Dedifferentiated amniotic fluid mesenchymal stem cell (primary cell): ENCODE results near the gene NPEPL1.

Source experiments
- DNase-seq: peaks from one replicate; pipeline ENCODE4 v3.0.0-alpha.2; 2016; ENCODE audit errors: extremely low spot score

NPEPL1 gene

GRCh38 chr20:58657986-58658385, 34.6 kb upstream of the NPEPL1 start:
- no peak for DNase-seq

GRCh38 chr20:58658760-58659159, 33.8 kb upstream of the NPEPL1 start:
- no peak for DNase-seq

GRCh38 chr20:58659841-58660240, 32.8 kb upstream of the NPEPL1 start:
- DNase-seq: no peak

GRCh38 chr20:58660855-58661597, 31.6 kb upstream of the NPEPL1 start:
- DNase-seq: no peak

- DNase-seq: no peak
These were observed 30.8 kb upstream of the NPEPL1 start for GRCh38 chr20:58661598-58662473.

GRCh38 chr20:58664331-58664730, 28.3 kb upstream of the NPEPL1 start:
- DNase-seq: no peak

GRCh38 chr20:58664883-58665282, 27.7 kb upstream of the NPEPL1 start:
- DNase-seq: no peak

GRCh38 chr20:58665606-58666005, 27.0 kb upstream of the NPEPL1 start:
- no peak for DNase-seq

- DNase-seq: no peak
These were observed 25.9 kb upstream of the NPEPL1 start for GRCh38 chr20:58666702-58667101.

- DNase-seq: no peak
These were observed 24.6 kb upstream of the NPEPL1 start for GRCh38 chr20:58667975-58668374.

GRCh38 chr20:58668901-58669286, 23.7 kb upstream of the NPEPL1 start:
- DNase-seq: no peak

GRCh38 chr20:58669287-58670006, 23.2 kb upstream of the NPEPL1 start:
- DNase-seq: no peak

- peak; percentile 37 for DNase-seq
These were observed 22.5 kb upstream of the NPEPL1 start for GRCh38 chr20:58670102-58670501.

GRCh38 chr20:58670659-58671058, 21.9 kb upstream of the NPEPL1 start:
- DNase-seq: no peak

- DNase-seq: no peak
These were observed 19.5 kb upstream of the NPEPL1 start for GRCh38 chr20:58673119-58673518.

- no peak for DNase-seq
These were observed 17.4 kb upstream of the NPEPL1 start for GRCh38 chr20:58675146-58675584.

GRCh38 chr20:58675641-58676040, 17.0 kb upstream of the NPEPL1 start:
- DNase-seq: no peak

GRCh38 chr20:58676161-58676560, 16.4 kb upstream of the NPEPL1 start:
- no peak for DNase-seq

GRCh38 chr20:58677079-58677604, 15.5 kb upstream of the NPEPL1 start:
- no peak for DNase-seq

- DNase-seq: no peak
These were observed 14.8 kb upstream of the NPEPL1 start for GRCh38 chr20:58677808-58678207.

GRCh38 chr20:58678806-58679205, 13.8 kb upstream of the NPEPL1 start:
- no peak for DNase-seq
